RWPE1 (cell line): ENCODE data around the gene POU5F1.

Experiments used
- CTCF ChIA-PET: fragments of 350-600 bp; sonication (Branson Sonifier 250); formaldehyde crosslinking; extraction: SDS; loops from one replicate; lab custom pipeline; 2021; lab: Yijun Ruan, JAX
- POLR2A ChIA-PET: fragments of 400-600 bp; formaldehyde crosslinking; extraction: SDS; loops from one replicate; lab custom pipeline; 2020; ENCODE audit warnings: antibody characterized with exemption; ENCODE audit not compliant: low non-redundant PET; lab: Yijun Ruan, JAX
- DNase-seq: peaks from one replicate; pipeline ENCODE4 v3.0.0; 2012; ENCODE audit warnings: low spot score
- H3K27ac ChIP-seq: fragments of 450-650 bp; 2 replicates; pipeline ENCODE4 v1.5.1; 2017
- CTCF ChIP-seq: fragments of 450-650 bp; conservative IDR thresholded peaks from 2 replicates; pipeline ENCODE4 v1.5.1; 2017; ENCODE audit warnings: low read depth, mild to moderate bottlenecking

The POU5F1 gene

GRCh38 chr6:31144970-31145340 lies 25.5 kb downstream of the POU5F1 start:
- ChIA-PET POLR2A (no interaction called here), CTCF (interaction anchor here (0.6 kb wide), 1 partner anchor 144 kb away, joined by 3 read pairs; no protein-coding TSS in a partner anchor)
- TF ChIP-seq CTCF = no peak
- DNase-seq = no peak
- H3K27ac ChIP-seq = no peak overlapping the region; the same call in 1 of the 2 replicates

GRCh38 chr6:31144296-31144969 lies 26.0 kb downstream of the POU5F1 start:
- ChIA-PET POLR2A (no interaction called here), CTCF (no interaction called here)
- DNase-seq = no peak
- TF ChIP-seq CTCF = no peak
- H3K27ac ChIP-seq = peak overlapping the region; percentile 63

GRCh38 chr6:31143148-31143547 lies 27.3 kb downstream of the POU5F1 start:
- DNase-seq = no peak
- CTCF ChIA-PET = no interaction called here
- POLR2A ChIA-PET = no interaction called here
- TF ChIP-seq CTCF = no peak
- peak overlapping the region; percentile 63 for H3K27ac ChIP-seq

- no peak for TF ChIP-seq CTCF
- POLR2A ChIA-PET = no interaction called here
- CTCF ChIA-PET = interaction anchor here (0.6 kb wide), 1 partner anchor 133 kb away, joined by 3 read pairs; no protein-coding TSS in a partner anchor
- DNase-seq = no peak
- peak overlapping the region; percentile 63 for H3K27ac ChIP-seq
Measured at GRCh38 chr6:31142361-31142761, 28.1 kb downstream of the POU5F1 start.

- TF ChIP-seq CTCF = no peak
- no peak for DNase-seq
- POLR2A ChIA-PET = interaction anchor here (0.6 kb wide), 1 partner anchor 96 kb away, joined by 4 read pairs; no protein-coding TSS in a partner anchor
- H3K27ac ChIP-seq = no peak overlapping the region
- CTCF ChIA-PET = interaction anchor here (0.6 kb wide), 1 partner anchor 199 kb away, joined by 4 read pairs; no protein-coding TSS in a partner anchor
Measured at GRCh38 chr6:31140643-31141042, 29.8 kb downstream of the POU5F1 start.

- ChIA-PET POLR2A (no interaction called here), CTCF (interaction anchor here (2.8 kb wide), 1 partner anchor 53 kb away, joined by 20 read pairs; no protein-coding TSS in a partner anchor)
- DNase-seq = no peak
- peak overlapping the region; percentile 39; the same call in 1 of the 2 replicates for H3K27ac ChIP-seq
- TF ChIP-seq CTCF = no peak
Measured at GRCh38 chr6:31139599-31139998, 30.9 kb downstream of the POU5F1 start.
